Measurements from ENCODE around the gene GPR137.

DNA sequence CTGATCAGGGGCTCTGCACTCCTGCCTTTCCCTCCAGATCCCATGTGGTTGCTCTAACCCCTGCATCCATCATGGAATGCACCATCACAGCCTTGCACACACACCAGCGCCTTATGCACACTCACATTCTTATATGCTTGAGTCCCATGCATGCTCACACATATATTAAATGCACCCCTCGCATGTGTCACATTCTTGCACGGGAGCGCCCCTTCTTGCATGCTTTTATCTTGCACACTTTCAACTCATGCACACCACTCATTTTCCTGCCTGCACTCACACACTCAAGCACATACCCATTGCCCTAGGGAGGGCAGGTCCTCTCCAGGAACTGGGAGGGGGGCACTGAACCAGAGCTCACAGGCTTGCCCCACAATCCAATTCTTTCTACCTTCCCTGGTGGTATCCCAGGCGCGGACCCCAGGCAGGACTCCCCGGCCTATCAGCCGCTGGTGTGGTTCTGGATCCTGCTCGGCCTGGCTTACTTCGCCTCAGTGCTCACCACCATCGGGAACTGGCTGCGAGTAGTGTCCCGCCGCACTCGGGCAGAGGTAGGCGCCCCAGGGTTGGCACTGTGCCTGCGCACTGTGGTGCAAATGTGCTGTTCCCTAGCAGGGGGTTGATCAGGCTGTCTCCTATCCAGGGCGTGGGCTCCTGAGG, 12.2 kb downstream of the GPR137 start:
- TF ChIP-seq EP300 (IDR thresholded peaks at IDR 0.05) = no peak
- TF ChIP-seq, protein P1, sequence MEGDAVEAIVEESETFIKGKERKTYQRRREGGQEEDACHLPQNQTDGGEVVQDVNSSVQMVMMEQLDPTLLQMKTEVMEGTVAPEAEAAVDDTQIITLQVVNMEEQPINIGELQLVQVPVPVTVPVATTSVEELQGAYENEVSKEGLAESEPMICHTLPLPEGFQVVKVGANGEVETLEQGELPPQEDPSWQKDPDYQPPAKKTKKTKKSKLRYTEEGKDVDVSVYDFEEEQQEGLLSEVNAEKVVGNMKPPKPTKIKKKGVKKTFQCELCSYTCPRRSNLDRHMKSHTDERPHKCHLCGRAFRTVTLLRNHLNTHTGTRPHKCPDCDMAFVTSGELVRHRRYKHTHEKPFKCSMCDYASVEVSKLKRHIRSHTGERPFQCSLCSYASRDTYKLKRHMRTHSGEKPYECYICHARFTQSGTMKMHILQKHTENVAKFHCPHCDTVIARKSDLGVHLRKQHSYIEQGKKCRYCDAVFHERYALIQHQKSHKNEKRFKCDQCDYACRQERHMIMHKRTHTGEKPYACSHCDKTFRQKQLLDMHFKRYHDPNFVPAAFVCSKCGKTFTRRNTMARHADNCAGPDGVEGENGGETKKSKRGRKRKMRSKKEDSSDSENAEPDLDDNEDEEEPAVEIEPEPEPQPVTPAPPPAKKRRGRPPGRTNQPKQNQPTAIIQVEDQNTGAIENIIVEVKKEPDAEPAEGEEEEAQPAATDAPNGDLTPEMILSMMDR (IDR thresholded peaks at IDR 0.05) = no peak
